ENCODE measurements around the gene SLC9A9.

- TF ChIP-seq CTCF (conservative IDR thresholded peaks at IDR 0.05 in 1 of 2, IDR thresholded peaks at IDR 0.05 in 1 of 2; ENCODE audit: low read depth in 1 of 2, low read length in 2 of 2) (no peak), EZH2 (IDR thresholded peaks at IDR 0.05; ENCODE audit: low read length, missing control alignments) (no peak)
Observed at GRCh38 chr3:143410259-143410658, 438.0 kb downstream of the SLC9A9 start.

All from fibroblast of lung (primary cell).